ENCODE data around the gene SAYSD1.

DNA sequence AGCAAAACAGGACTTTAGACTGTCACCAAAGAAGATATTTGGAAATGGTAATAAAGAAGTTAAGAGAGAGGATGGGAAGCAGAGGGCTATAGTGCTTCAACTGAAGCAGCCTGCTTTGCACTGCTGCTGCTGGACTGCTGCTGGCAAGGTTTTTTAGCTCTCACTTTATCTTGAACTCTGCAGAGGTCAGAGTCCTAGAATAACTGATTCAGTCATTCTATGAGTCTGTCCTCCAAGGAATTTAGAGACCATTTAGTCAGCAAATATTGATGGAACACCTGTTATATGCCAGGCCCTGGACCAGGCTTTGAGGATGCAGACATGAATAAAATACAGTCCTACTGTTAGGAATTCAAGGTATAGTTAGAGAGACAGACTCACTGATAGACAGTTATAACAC is 9.1 kb upstream of the SAYSD1 start:
- TF ChIP-seq, protein P1, sequence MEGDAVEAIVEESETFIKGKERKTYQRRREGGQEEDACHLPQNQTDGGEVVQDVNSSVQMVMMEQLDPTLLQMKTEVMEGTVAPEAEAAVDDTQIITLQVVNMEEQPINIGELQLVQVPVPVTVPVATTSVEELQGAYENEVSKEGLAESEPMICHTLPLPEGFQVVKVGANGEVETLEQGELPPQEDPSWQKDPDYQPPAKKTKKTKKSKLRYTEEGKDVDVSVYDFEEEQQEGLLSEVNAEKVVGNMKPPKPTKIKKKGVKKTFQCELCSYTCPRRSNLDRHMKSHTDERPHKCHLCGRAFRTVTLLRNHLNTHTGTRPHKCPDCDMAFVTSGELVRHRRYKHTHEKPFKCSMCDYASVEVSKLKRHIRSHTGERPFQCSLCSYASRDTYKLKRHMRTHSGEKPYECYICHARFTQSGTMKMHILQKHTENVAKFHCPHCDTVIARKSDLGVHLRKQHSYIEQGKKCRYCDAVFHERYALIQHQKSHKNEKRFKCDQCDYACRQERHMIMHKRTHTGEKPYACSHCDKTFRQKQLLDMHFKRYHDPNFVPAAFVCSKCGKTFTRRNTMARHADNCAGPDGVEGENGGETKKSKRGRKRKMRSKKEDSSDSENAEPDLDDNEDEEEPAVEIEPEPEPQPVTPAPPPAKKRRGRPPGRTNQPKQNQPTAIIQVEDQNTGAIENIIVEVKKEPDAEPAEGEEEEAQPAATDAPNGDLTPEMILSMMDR (conservative IDR thresholded peaks at IDR 0.05; ENCODE audit: low read depth, low read length) = no peak
- TF ChIP-seq EZH2 (IDR thresholded peaks at IDR 0.05; ENCODE audit: low read length, unreplicated experiment) = no peak
